Skin of body (tissue), 2 donors: ENCODE results near the gene NRBP1. TPM values are rescaled to one million over a fixed set of nuclear protein-coding genes. Genes with fewer than 3 reads are reported as not detected.
A peak's percentile ranks its signal among the peaks of the same experiment; 100 is the strongest.

Experiments
- DNase-seq: peaks from one replicate; lab custom pipeline; 2025; lab: John Stamatoyannopoulos, UW
- total RNA-seq: library from RNA; depleted of rRNA; stranded (reverse); fragments of >200 nt; gene quantifications from one replicate; pipeline ENCODE4 v1.2.3, GENCODE V29; 2014

NRBP1 gene
- total RNA-seq = 70.4 TPM

DNA sequence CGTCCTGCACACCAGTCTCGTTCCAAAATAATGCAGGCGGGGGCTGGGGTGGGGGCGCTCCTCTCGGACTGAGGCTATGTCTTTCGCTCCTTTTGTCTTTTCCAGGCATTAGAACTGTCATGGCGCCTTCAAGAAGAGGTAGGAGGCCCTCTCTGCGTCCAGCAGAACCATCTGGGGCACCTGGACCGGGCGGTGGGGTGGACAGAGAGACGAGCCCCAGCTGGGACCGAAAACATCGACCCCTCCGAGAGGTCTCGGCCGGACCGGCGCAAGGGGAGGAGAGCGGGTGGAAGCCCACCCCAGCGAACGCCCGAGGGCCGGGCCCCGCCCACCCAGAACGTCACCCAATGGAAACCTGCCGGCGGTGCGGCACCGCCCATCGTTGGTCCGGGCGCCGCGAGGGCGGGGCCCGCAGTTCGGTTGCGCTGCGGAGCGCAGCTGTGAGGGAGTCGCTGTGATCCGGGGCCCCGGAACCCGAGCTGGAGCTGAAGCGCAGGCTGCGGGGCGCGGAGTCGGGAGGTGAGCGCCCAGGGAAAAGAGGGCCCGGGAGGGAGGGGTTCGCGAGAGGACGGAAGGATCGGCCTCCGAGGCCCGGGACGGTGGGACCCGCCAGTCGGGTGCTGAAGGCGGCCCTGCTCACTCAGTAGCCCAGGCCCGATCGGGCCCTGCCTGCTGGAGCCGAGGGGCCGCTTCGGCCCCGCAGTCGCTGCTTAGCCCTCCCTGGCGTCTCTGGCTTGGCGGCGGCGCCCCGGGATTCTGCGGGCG, at the start of gene NRBP1:
TSS of gene NRBP1 (plus strand) at position 419 of the 765 bp plus-strand sequence. CDS start 4,643 bp downstream, outside the sequence.
- DNase-seq = peak; percentile 88

- DNase-seq = no peak
Measured at GRCh38 chr2:27378809-27379290, 49.6 kb upstream of the NRBP1 start.

- no peak for DNase-seq
Measured at GRCh38 chr2:27379383-27379835, 49.0 kb upstream of the NRBP1 start.

DNA sequence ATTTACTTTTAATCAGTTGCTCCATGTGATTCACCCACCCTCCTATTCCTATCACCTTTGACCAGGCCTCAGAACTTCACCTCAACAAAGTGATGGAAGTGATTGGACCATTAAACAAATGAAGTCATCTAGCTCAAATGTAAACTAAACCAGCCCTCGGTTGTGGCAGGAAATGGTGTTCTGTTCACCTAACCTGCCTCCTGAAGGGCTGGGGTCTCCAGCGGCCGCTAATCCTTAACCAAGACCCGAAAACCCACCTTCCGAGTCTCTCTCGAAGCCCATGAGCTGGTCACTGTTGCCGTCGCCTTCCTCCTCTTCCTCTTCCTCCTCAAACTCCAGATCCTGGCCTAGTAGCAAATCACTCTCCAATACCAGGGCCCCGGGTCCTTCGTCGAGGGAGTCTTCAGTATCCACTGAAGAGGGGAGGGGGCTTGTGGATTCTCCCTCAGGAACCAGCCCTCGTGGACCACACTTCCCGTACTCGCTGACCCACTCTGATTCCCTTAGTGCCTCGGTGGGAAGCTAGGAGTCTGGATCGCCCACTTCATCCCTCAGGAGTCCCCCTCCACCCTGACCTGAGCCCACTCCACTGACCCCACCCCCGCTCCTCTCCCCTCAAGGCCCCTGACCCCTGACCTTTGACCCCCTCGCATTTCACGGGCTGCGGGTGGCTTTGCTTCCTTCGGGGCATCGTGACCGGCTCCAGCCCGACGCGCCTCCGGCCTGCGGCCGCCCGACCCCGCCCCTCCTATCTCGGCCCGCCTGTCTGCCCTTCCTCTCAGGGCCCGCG, 48.4 kb upstream of the NRBP1 start:
- peak; percentile 27 for DNase-seq

DNA sequence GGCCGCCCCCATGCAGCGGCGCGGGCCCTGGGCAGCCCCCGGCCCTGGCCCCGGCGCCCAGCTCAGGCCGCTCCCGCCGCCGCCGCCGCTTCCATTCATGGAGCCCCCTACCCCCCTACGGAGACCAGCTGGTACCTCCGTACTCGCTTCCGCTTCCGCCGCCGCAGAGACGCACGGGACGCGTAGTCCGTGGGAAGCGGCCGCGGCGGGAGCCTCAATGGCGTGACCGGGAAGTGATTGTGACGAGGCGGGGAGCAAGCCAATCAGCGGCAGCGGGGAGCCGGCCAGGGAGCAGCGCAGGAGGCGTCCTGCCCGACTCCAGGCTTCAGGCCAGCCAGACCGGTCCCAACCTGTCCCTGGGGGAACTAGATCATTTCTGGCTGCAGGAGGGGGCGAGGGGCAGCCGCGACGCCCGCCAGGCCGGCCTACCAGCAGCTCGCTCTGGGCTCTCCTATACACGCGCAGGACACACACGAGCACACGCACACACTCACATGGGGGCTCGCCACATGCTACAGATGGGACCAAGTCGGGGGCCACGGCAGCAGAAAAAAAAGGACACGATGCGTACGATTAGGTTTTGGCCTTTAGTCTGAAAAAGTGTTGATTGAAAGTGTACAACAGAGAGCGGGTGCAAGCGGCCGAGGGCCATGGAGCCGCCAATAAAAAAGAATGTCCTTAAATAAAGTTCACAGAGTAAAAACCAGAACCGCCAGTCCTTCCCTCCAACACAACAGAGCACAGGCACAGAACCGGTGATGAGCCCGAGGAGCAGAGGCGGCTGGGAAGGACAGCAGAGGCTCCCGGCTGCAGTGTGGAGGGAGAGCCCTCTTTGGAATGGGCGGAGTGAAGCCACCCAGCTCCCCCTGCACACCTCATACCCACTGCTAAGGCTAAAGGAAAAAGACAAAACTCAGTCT, 47.5 kb upstream of the NRBP1 start, which contains the start of gene ZNF513:
TSS of gene ZNF513 (minus strand) at position 109 of the 920 bp plus-strand sequence. CDS start 208 bp downstream, outside the sequence.
- peak; percentile 91 for DNase-seq

GRCh38 chr2:27381577-27382181, 46.8 kb upstream of the NRBP1 start:
- no peak for DNase-seq

DNA sequence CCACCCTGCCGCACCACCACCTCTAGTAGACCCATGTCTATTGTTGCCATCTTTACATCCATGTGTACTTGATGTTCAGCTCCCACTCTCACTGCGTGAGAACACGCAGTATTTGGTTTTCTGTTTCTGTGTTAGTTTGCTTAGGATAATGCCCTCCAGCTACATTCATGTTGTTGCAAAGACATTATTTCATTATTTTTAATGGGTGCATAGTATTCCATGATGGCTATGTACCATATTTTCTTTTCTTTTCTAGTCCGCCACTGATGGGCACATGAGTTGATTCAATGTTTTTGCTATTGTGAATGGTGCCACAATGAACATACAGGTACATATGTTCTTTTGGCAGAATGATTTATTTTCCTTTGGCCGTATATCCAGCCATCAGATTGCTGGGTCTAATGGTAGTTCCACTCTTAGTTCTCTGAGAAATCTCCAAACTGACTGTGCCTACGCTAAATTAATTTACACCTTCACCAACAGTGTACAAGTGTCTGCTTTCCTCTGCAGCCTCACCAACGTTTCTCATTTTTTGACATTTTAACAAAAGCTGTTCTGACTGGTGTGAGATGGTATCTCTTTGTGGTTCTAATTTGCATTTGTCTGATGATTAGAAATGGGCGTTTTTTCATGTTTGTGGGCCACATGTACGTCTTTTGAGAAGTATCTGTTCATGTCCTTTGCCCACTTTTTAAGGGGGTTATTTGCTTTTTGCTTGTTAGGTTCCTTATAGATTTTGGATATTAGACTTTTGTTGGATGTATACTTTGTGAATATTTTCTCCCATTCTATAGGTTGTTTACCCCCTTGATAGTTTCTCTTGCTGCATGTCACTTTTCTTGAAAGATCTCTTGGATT, 37.4 kb upstream of the NRBP1 start:
- DNase-seq = no peak

GRCh38 chr2:27393225-27393624, 35.2 kb upstream of the NRBP1 start:
- DNase-seq = no peak

- DNase-seq = no peak
Measured at GRCh38 chr2:27398962-27399361, 29.5 kb upstream of the NRBP1 start.

DNA sequence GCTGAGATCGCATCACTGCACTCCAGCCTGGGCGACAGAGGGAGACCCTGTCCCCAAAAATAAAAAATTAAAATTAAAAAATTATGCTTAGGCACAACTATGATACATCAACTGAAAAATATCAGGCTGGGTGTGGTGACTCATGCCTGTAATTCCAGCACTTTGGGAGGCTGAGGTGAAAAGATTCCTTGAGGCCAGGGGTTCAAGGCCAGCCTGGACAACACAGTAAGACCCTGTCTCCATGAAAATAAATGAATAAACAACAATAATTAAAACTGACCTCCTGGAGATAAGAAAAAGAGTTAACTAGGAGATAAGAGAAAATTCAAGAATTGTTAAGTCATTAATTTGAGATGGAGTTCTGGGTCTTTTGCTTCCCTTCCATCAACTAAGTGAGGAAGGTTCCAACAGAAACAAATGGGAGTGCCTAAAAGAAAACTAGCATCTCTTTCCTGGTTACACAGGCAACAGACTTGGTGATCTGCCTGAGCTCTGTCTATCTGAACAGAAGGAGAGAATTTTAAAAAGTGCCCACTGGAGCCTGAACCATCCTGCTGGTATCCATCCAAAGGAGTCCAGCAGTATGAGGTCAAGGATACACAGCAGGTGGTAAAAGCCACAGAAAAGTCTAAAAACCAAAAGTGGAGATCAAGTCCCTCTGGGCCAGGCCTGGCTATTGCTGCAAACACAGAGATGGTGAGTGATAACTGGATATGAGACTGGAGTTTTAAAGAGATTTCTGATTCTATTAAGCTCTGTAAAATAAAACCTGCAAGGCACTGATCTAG, 27.9 kb upstream of the NRBP1 start:
- no peak for DNase-seq

DNA sequence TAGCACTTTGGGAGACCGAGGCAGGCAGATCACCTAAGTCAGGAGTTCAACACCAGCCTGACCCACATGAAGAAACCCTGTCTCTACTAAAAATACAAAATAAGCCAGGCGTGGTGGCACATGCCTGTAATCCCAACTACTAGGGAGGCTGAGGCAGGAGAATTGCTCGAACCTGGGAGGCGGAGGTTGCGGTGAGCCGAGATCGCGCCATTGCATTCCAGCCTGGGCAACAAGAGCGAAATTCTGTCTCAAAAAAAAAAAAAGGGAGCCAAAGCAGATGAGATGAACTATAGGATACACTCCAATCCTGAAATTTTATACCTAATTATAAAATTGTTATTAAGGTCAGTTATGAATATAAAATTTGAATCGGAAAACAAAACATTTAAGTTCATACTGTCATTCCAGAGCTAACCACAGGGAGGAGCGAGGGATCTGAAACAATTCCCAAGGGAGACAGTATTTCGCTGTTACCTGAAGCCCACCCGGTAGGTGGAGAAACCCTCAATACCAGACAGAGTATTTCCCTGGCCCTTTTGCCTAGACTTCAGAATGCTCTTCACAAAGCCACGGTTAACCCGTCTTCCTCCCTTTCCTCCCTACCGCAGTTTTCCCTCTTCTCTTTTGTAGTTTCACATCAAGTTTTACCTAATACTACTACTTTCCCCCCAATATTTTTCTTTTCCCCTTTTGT, 20.5 kb upstream of the NRBP1 start:
- DNase-seq = no peak

DNA sequence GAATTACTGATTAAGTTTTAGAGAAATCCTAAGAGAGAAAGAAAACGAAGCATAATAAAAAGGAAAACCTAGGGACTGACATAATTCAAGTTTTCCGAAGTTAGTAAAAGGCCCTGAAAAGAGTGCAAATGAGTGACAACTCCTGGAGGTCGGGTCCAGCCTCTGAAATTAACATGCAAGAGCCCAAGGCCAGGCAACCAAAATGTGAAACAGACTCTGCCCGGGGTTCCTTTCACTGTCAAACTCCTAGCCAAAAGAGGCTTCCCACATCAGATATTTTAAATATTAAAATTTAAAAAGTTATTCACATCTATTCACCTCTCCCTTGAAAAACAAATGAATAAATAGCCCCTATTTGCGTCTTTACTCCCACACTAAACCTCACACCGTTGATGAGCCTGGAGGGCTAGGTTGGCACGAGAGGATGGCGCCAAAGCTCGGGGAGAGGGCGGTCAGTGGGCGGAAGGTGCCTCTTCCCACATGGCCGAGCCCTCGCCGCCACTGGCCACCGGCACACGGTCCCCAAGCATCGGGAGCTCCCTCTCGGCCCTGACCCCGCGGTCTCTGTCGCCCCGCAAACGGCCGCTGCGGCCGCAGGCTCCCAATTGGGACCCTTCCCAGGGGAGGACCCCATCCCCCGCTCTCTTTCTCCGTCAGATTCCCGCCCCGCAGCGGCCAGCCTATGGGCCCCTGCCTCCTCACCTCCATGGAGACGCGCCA, 19.7 kb upstream of the NRBP1 start:
- no peak for DNase-seq

DNA sequence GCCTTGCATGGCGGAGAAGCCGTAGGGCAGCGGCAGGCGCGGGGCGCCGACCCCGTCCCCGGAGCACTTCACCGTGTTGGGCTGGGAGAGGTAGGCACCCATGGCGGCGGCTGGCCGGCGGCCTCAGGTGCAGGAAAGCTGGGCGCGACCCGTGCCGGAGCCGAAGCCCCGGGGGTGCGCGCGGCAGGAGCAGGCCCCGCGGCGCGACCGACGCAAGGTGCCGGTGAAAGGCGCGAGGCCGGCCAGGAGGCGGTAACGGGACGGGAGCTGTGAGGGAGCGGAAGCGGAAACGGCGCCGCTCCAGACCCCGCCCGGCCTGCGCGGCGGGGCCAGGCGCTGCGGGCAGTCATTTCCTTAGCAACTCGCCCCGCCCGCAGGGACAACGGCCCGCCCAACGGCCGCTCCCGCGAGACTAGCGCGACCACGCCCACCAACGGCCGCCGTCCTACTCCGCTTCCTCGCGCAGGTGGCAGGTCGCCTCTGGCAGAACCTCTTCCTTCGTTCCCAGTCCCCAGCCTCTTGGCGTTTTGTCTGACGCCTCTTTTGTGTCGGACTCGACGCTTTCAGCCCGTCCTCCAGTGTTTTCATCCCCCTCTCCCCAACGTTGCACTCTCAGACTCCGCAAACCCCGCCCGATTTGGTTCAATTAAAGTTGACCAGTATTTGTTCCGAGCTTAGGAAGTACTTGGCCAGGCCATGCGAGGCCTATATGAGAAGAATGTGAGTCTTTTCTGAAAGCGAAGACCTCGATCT, 18.9 kb upstream of the NRBP1 start, which contains the start of gene PPM1G:
TSS of gene PPM1G (minus strand) at position 271 of the 753 bp plus-strand sequence. CDS start at position 102, 169 bp downstream.
- DNase-seq = peak; percentile 89

- no peak for DNase-seq
Measured at GRCh38 chr2:27412419-27413152, 15.8 kb upstream of the NRBP1 start.

GRCh38 chr2:27416151-27416550, 12.3 kb upstream of the NRBP1 start:
- no peak for DNase-seq

DNA sequence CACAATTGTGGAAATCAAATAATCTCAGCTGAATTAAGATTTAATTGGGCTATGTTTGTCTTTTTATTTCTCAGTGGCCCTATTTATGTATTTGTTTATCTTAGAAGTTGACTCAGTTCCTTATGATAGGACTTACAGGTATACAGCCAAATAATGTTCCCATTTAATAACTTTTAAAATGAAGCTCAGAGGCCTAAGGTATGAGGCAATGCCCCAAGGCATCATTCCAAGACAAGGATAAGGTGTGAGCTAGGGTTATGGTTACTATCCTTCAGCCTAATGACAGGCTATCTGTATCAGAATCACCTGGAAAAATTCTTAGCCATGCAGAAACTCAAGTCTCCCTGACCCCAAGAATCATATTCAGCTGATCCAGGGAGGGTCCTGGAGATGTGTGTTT, 7.4 kb upstream of the NRBP1 start:
- DNase-seq = no peak
